ENCODE measurements around the gene C1orf226. TPM values are rescaled to one million over a fixed set of nuclear protein-coding genes. Genes with fewer than 3 reads are reported as not detected.

The C1orf226 gene
- total and polyA plus RNA-seq, 2 of the 8 experiments (the other 6 are each of a cell fraction or from before 2014, with no cell fraction given): 8.2 to 18.8 TPM

DNA sequence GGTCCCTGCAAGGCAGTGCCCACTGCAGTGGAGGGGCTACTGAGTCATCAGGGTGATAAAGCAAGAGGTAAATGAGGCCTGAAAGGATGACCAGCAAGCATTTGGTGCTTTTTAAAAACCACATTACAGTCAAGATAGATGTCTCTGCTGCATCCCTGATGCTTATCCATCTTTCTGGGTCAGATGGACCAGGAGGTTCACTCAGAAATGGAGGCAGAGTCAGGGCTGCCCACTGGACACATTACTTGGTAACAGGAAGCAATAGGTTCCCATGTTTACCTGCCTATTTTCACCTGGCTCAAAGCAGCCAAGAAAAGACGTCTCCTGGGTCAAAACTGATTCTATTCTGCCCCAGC lies 8.5 kb upstream of the C1orf226 start (continued):
- no peak for TF ChIP-seq RAD21 (IDR thresholded peaks at IDR 0.05 in 1 of 2, conservative IDR thresholded peaks at IDR 0.05 in 1 of 2; ENCODE audit: low read depth in 2 of 2, low read length in 2 of 2)
- no peak for TF ChIP-seq POU5F1 (IDR thresholded peaks at IDR 0.05; ENCODE audit: low read depth, low read length)

Data from H1 (cell line).